SK-N-SH (cell line): ENCODE data around the gene CPLX1.

Experiments
- FOSL2 ChIP-seq: IDR thresholded peaks from 2 replicates; pipeline ENCODE4 v1.4.0; 2012; ENCODE audit warnings: low read depth, mild to moderate bottlenecking, moderate library complexity, borderline replicate concordance
- FOXM1 ChIP-seq: IDR thresholded peaks from 2 replicates; pipeline ENCODE4 v1.4.0; 2012; ENCODE audit warnings: low read depth, mild to moderate bottlenecking
- GABPA ChIP-seq: IDR thresholded peaks from 2 replicates; pipeline ENCODE4 v1.4.0; 2012; ENCODE audit warnings: low read depth, mild to moderate bottlenecking
- JUND ChIP-seq: IDR thresholded peaks from 2 replicates; pipeline ENCODE4 v1.4.0; 2012
- MXI1 ChIP-seq: IDR thresholded peaks from 2 replicates; pipeline ENCODE4 v1.6.1; 2012; ENCODE audit warnings: mild to moderate bottlenecking, low read depth, low read length, improper control_type of control experiment
- PBX3 ChIP-seq: IDR thresholded peaks from 2 replicates; pipeline ENCODE4; 2012
- POLR2AphosphoS5 ChIP-seq: IDR thresholded peaks from 2 replicates; pipeline ENCODE4 v1.6.1; 2012; ENCODE audit warnings: low read depth, low read length
- REST ChIP-seq: IDR thresholded peaks from 2 replicates; pipeline ENCODE4 v1.6.1; 2012; ENCODE audit warnings: mild to moderate bottlenecking, low read depth, low read length, moderate library complexity
- SMC3 ChIP-seq: IDR thresholded peaks from 2 replicates; pipeline ENCODE4 v1.6.1; 2012; ENCODE audit warnings: low read depth, low read length, improper control_type of control experiment
- TAF1 ChIP-seq: IDR thresholded peaks from 2 replicates; pipeline ENCODE4 v1.6.1; 2012; ENCODE audit warnings: low read depth, mild to moderate bottlenecking, low read length, moderate library complexity, borderline replicate concordance
- TCF12 ChIP-seq: IDR thresholded peaks from 2 replicates; pipeline ENCODE4 v1.4.0; 2012
- USF1 ChIP-seq: IDR thresholded peaks from 2 replicates; pipeline ENCODE4 v1.4.0; 2012; ENCODE audit warnings: low read depth, borderline replicate concordance
- TF ChIP-seq, protein P1 (sequence below): fragments of 200-600 bp; sonication (generic); IDR thresholded peaks from 2 replicates; pipeline ENCODE4 v1.6.1; 2017; ENCODE audit warnings: antibody characterized with exemption, mild to moderate bottlenecking, moderate library complexity

- TF ChIP-seq TCF12 = no peak
- TF ChIP-seq SMC3 = no peak
- no peak for TF ChIP-seq MXI1
- TF ChIP-seq, protein P1, sequence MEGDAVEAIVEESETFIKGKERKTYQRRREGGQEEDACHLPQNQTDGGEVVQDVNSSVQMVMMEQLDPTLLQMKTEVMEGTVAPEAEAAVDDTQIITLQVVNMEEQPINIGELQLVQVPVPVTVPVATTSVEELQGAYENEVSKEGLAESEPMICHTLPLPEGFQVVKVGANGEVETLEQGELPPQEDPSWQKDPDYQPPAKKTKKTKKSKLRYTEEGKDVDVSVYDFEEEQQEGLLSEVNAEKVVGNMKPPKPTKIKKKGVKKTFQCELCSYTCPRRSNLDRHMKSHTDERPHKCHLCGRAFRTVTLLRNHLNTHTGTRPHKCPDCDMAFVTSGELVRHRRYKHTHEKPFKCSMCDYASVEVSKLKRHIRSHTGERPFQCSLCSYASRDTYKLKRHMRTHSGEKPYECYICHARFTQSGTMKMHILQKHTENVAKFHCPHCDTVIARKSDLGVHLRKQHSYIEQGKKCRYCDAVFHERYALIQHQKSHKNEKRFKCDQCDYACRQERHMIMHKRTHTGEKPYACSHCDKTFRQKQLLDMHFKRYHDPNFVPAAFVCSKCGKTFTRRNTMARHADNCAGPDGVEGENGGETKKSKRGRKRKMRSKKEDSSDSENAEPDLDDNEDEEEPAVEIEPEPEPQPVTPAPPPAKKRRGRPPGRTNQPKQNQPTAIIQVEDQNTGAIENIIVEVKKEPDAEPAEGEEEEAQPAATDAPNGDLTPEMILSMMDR = no peak
- no peak for TF ChIP-seq FOXM1
- no peak for TF ChIP-seq USF1
- no peak for TF ChIP-seq POLR2AphosphoS5
- no peak for TF ChIP-seq TAF1
- TF ChIP-seq FOSL2 = no peak
- no peak for TF ChIP-seq JUND
- TF ChIP-seq GABPA = no peak
- TF ChIP-seq REST = no peak
- TF ChIP-seq PBX3 = no peak
These were observed 16.9 kb downstream of the CPLX1 start for GRCh38 chr4:808860-809570.
